ENCODE data around the gene OPN3.

GRCh38 chr1:241630899-241631298 is 9.3 kb downstream of the OPN3 start:
- no peak for TF ChIP-seq ESRRG (CRISPR knock-in tag; IDR thresholded peaks at IDR 0.05)
- no peak for TF ChIP-seq BACH2 (CRISPR knock-in tag; IDR thresholded peaks at IDR 0.05; ENCODE audit: borderline replicate concordance)
- TF ChIP-seq OSR1 (CRISPR knock-in tag; IDR thresholded peaks at IDR 0.05) = no peak
- no peak for TF ChIP-seq ARNTL (CRISPR knock-in tag; IDR thresholded peaks at IDR 0.05; ENCODE audit: borderline replicate concordance, low read depth)
- TF ChIP-seq ISL1 (CRISPR knock-in tag; IDR thresholded peaks at IDR 0.05) = no peak
- TF ChIP-seq POU6F1 (CRISPR knock-in tag; IDR thresholded peaks at IDR 0.05; ENCODE audit: borderline replicate concordance, low read depth) = no peak
- TF ChIP-seq TOX (CRISPR knock-in tag; IDR thresholded peaks at IDR 0.05; ENCODE audit: borderline replicate concordance) = no peak
- no peak for TF ChIP-seq RARB (CRISPR knock-in tag; IDR thresholded peaks at IDR 0.05)
- TF ChIP-seq ZFP30 (CRISPR knock-in tag; IDR thresholded peaks at IDR 0.05) = no peak
- no peak for TF ChIP-seq CSRNP3 (CRISPR knock-in tag; IDR thresholded peaks at IDR 0.05)
